HEK293T (cell line): Measurements from ENCODE around the gene CEP57L1.

Source experiments
- ARNT ChIP-seq: fragments of 450-650 bp; IDR thresholded peaks from 2 replicates; pipeline ENCODE4 v1.6.1; 2017; ENCODE audit warnings: mild to moderate bottlenecking
- BHLHE40 ChIP-seq: fragments of 450-650 bp; IDR thresholded peaks from 2 replicates; pipeline ENCODE4 v1.6.1; 2016; ENCODE audit warnings: mild to moderate bottlenecking, moderate library complexity, borderline replicate concordance
- ELF4 ChIP-seq: fragments of 450-650 bp; IDR thresholded peaks from 2 replicates; pipeline ENCODE4 v1.6.1; 2017; ENCODE audit warnings: antibody characterized with exemption
- FOXA1 ChIP-seq: fragments of 450-650 bp; IDR thresholded peaks from 2 replicates; pipeline ENCODE4 v1.6.1; 2016; ENCODE audit warnings: mild to moderate bottlenecking
- FOXK2 ChIP-seq: fragments of 450-650 bp; IDR thresholded peaks from 2 replicates; pipeline ENCODE4 v1.6.1; 2016; ENCODE audit warnings: mild to moderate bottlenecking
- FOXM1 ChIP-seq: fragments of 450-650 bp; IDR thresholded peaks from 2 replicates; pipeline ENCODE4 v1.6.1; 2017; ENCODE audit warnings: mild to moderate bottlenecking, borderline replicate concordance
- HDGF ChIP-seq: fragments of 450-650 bp; IDR thresholded peaks from 2 replicates; pipeline ENCODE4 v1.6.1; 2017; ENCODE audit warnings: antibody characterized with exemption, borderline replicate concordance
- LEF1 ChIP-seq: fragments of 450-650 bp; IDR thresholded peaks from 2 replicates; pipeline ENCODE4 v1.6.1; 2017; ENCODE audit warnings: mild to moderate bottlenecking, borderline replicate concordance
- PKNOX1 ChIP-seq: fragments of 450-650 bp; IDR thresholded peaks from 2 replicates; pipeline ENCODE4 v1.6.1; 2016
- SP1 ChIP-seq: fragments of 450-650 bp; IDR thresholded peaks from 2 replicates; pipeline ENCODE4 v1.6.1; 2017
- SUZ12 ChIP-seq: fragments of 450-650 bp; IDR thresholded peaks from 2 replicates; pipeline ENCODE4 v1.6.1; 2016; ENCODE audit warnings: mild to moderate bottlenecking
- TARDBP ChIP-seq: fragments of 450-650 bp; IDR thresholded peaks from 2 replicates; pipeline ENCODE4 v1.6.1; 2016

- TF ChIP-seq FOXM1, result no peak
- no peak for TF ChIP-seq HDGF
- TF ChIP-seq PKNOX1, result no peak
- no peak for TF ChIP-seq SP1
- TF ChIP-seq FOXK2, result no peak
- no peak for TF ChIP-seq ARNT
- no peak for TF ChIP-seq BHLHE40
- no peak for TF ChIP-seq FOXA1
- no peak for TF ChIP-seq SUZ12
- no peak for TF ChIP-seq ELF4
- TF ChIP-seq TARDBP, result no peak
- no peak for TF ChIP-seq LEF1
These were observed 76.9 kb downstream of the CEP57L1 start for GRCh38 chr6:109172101-109172746.
